ENCODE results near the gene DNAJB6.
A peak's percentile ranks its signal among the peaks of the same experiment; 100 is the strongest.

DNAJB6 gene

GRCh38 chr7:157299613-157300368 lies 37.0 kb upstream of the DNAJB6 start:
- TF ChIP-seq CTCF (IDR thresholded peaks at IDR 0.05; ENCODE audit: borderline replicate concordance, extremely low read depth, low read length, poor library complexity, severe bottlenecking) (peak; percentile 84), EZH2 (IDR thresholded peaks at IDR 0.05; ENCODE audit: borderline replicate concordance, low read depth, low read length, severe bottlenecking) (no peak)
- no peaks in the 10 kb centered on the region for H3K36me3 ChIP-seq (ENCODE audit: insufficient read depth, low read length)
- H3K9ac ChIP-seq (ENCODE audit: low read depth, low read length), result peak overlapping the region; percentile 67
- peak; percentile 95 for DNase-seq
- H3K4me1 ChIP-seq (ENCODE audit: insufficient read depth, low read length), result peaks cover 53% of the 10 kb centered on the region
- H3K4me3 ChIP-seq (ENCODE audit: low read depth in 1 of 2, low read length in 2 of 2), result peak overlapping the region in 1 of 2 experiments; percentile 50; a peak in 2 of 4 replicates
- no peaks in the 10 kb centered on the region for H3K27me3 ChIP-seq (ENCODE audit: insufficient read depth, low read length, poor library complexity)
- peak overlapping the region; percentile 64 for H3K4me2 ChIP-seq (ENCODE audit: insufficient read depth, low read length)
- ATAC-seq (ENCODE audit: insufficient read depth, low read depth), result peak; percentile 74
- H3K9me3 ChIP-seq (ENCODE audit: insufficient read depth, low read length, severe bottlenecking), result no peaks in the 10 kb centered on the region
- peak overlapping the region; percentile 93 for H3K27ac ChIP-seq (ENCODE audit: low read length)
- peaks cover 16% of the 10 kb centered on the region for H3K79me2 ChIP-seq (ENCODE audit: insufficient read depth, low read length)
- no peaks in the 10 kb centered on the region for H4K20me1 ChIP-seq (ENCODE audit: insufficient read depth, low read length)
- peak overlapping the region; percentile 36 for H2AFZ ChIP-seq (ENCODE audit: low read depth, low read length)

GRCh38 chr7:157300369-157300825 lies 36.4 kb upstream of the DNAJB6 start:
- H2AFZ ChIP-seq (ENCODE audit: low read depth, low read length), result peak overlapping the region; percentile 36; the same call in 1 of the 2 replicates
- no peak for TF ChIP-seq CTCF (IDR thresholded peaks at IDR 0.05; ENCODE audit: borderline replicate concordance, extremely low read depth, low read length, poor library complexity, severe bottlenecking)
- no peak for TF ChIP-seq EZH2 (IDR thresholded peaks at IDR 0.05; ENCODE audit: borderline replicate concordance, low read depth, low read length, severe bottlenecking)
- no peak for ATAC-seq (ENCODE audit: insufficient read depth, low read depth)
- H4K20me1 ChIP-seq (ENCODE audit: insufficient read depth, low read length), result no peaks in the 10 kb centered on the region
- H3K4me3 ChIP-seq (ENCODE audit: low read depth in 1 of 2, low read length in 2 of 2), result peak overlapping the region in 1 of 2 experiments; percentile 50; a peak in 1 of 4 replicates
- no peaks in the 10 kb centered on the region for H3K9me3 ChIP-seq (ENCODE audit: insufficient read depth, low read length, severe bottlenecking)
- peaks cover 53% of the 10 kb centered on the region for H3K4me1 ChIP-seq (ENCODE audit: insufficient read depth, low read length)
- H3K9ac ChIP-seq (ENCODE audit: low read depth, low read length), result peak overlapping the region; percentile 67
- no peaks in the 10 kb centered on the region for H3K36me3 ChIP-seq (ENCODE audit: insufficient read depth, low read length)
- peak overlapping the region; percentile 93 for H3K27ac ChIP-seq (ENCODE audit: low read length)
- H3K79me2 ChIP-seq (ENCODE audit: insufficient read depth, low read length), result peaks cover 16% of the 10 kb centered on the region
- DNase-seq, result peak; percentile 18
- H3K27me3 ChIP-seq (ENCODE audit: insufficient read depth, low read length, poor library complexity), result no peaks in the 10 kb centered on the region
- peak overlapping the region; percentile 64 for H3K4me2 ChIP-seq (ENCODE audit: insufficient read depth, low read length)

GRCh38 chr7:157301610-157302120 lies 35.1 kb upstream of the DNAJB6 start:
- peaks cover 16% of the 10 kb centered on the region for H3K79me2 ChIP-seq (ENCODE audit: insufficient read depth, low read length)
- H3K27ac ChIP-seq (ENCODE audit: low read length), result peak overlapping the region; percentile 93
- no peaks in the 10 kb centered on the region for H3K9me3 ChIP-seq (ENCODE audit: insufficient read depth, low read length, severe bottlenecking)
- H3K27me3 ChIP-seq (ENCODE audit: insufficient read depth, low read length, poor library complexity), result no peaks in the 10 kb centered on the region
- H3K4me1 ChIP-seq (ENCODE audit: insufficient read depth, low read length), result peaks cover 59% of the 10 kb centered on the region
- peak overlapping the region; percentile 67 for H3K9ac ChIP-seq (ENCODE audit: low read depth, low read length)
- H3K4me2 ChIP-seq (ENCODE audit: insufficient read depth, low read length), result peak overlapping the region; percentile 64
- H4K20me1 ChIP-seq (ENCODE audit: insufficient read depth, low read length), result no peaks in the 10 kb centered on the region
- ATAC-seq (ENCODE audit: insufficient read depth, low read depth) (no peak), DNase-seq (peak; percentile 37)
- H3K36me3 ChIP-seq (ENCODE audit: insufficient read depth, low read length), result no peaks in the 10 kb centered on the region
- H2AFZ ChIP-seq (ENCODE audit: low read depth, low read length), result peak overlapping the region; percentile 74
- TF ChIP-seq CTCF (IDR thresholded peaks at IDR 0.05; ENCODE audit: borderline replicate concordance, extremely low read depth, low read length, poor library complexity, severe bottlenecking), result no peak
- TF ChIP-seq EZH2 (IDR thresholded peaks at IDR 0.05; ENCODE audit: borderline replicate concordance, low read depth, low read length, severe bottlenecking), result no peak
- peak overlapping the region in 1 of 2 experiments; percentile 50; a peak in 2 of 4 replicates for H3K4me3 ChIP-seq (ENCODE audit: low read depth in 1 of 2, low read length in 2 of 2)
